NCI-H748 treated with DMSO at 0.1 percent for 48 hours (cell line): ENCODE measurements around the gene UNC79.

ENCODE experiments used
- DNase-seq: peaks from one replicate; lab custom pipeline; 2025; lab: John Stamatoyannopoulos, UW

The UNC79 gene

GRCh38 chr14:93708311-93708734 lies 277.6 kb downstream of the UNC79 start:
- DNase-seq: no peak

GRCh38 chr14:93708800-93709199 lies 278.1 kb downstream of the UNC79 start:
- no peak for DNase-seq

- no peak for DNase-seq
These were observed 278.5 kb downstream of the UNC79 start for GRCh38 chr14:93709249-93709648.

GRCh38 chr14:93712079-93712837 lies 281.5 kb downstream of the UNC79 start:
- DNase-seq: no peak

- DNase-seq: no peak
These were observed 282.3 kb downstream of the UNC79 start for GRCh38 chr14:93712838-93713724.

GRCh38 chr14:93713726-93714405 lies 283.1 kb downstream of the UNC79 start:
- no peak for DNase-seq

- DNase-seq: no peak
These were observed 283.9 kb downstream of the UNC79 start for GRCh38 chr14:93714605-93715004.

- no peak for DNase-seq
These were observed 284.7 kb downstream of the UNC79 start for GRCh38 chr14:93715279-93715927.

- DNase-seq: no peak
These were observed 285.4 kb downstream of the UNC79 start for GRCh38 chr14:93716002-93716745.

- no peak for DNase-seq
These were observed 286.3 kb downstream of the UNC79 start for GRCh38 chr14:93716746-93717667.

- DNase-seq: no peak
These were observed 287.1 kb downstream of the UNC79 start for GRCh38 chr14:93717668-93718320.

- DNase-seq: no peak
These were observed 288.5 kb downstream of the UNC79 start for GRCh38 chr14:93719256-93719655.

GRCh38 chr14:93720076-93720815 lies 289.5 kb downstream of the UNC79 start:
- no peak for DNase-seq

GRCh38 chr14:93720981-93721483 lies 290.3 kb downstream of the UNC79 start:
- no peak for DNase-seq

- DNase-seq: no peak
These were observed 292.3 kb downstream of the UNC79 start for GRCh38 chr14:93723001-93723400.

GRCh38 chr14:93725002-93725582 lies 294.4 kb downstream of the UNC79 start:
- DNase-seq: no peak

- DNase-seq: no peak
These were observed 295.3 kb downstream of the UNC79 start for GRCh38 chr14:93725993-93726392.

- no peak for DNase-seq
These were observed 296.5 kb downstream of the UNC79 start for GRCh38 chr14:93727039-93727740.
